Common myeloid progenitor, CD34-positive (primary cell): ENCODE results near the gene AGR2.

Experiments
- CTCF ChIA-PET: fragments of 350-600 bp; sonication (Branson Sonifier 250); formaldehyde crosslinking; loops from one replicate; lab custom pipeline; 2021; ENCODE audit warnings: antibody characterized with exemption; lab: Charles Lee
- POLR2A ChIA-PET: fragments of 350-600 bp; sonication (Branson Sonifier 250); formaldehyde crosslinking; loops from one replicate; lab custom pipeline; 2021; ENCODE audit warnings: antibody characterized with exemption; lab: Charles Lee
- DNase-seq, 3 donors: peaks; one replicate each; pipeline versions ENCODE4 v3.0.0 to v3.0.0-alpha.2; 2013
- H3K27ac ChIP-seq, 2 experiments: 1 replicate in 1 of 2; 2 replicates in 1 of 2; pipeline ENCODE4 v1.7.0; 2013; ENCODE audit warnings: inconsistent platforms in 2 of 2, low read length in 2 of 2, mild to moderate bottlenecking in 2 of 2, low read depth in 1 of 2, moderate library complexity in 1 of 2; ENCODE audit not compliant: severe bottlenecking in 2 of 2, insufficient read depth in 1 of 2, poor library complexity in 1 of 2
- H3K27me3 ChIP-seq, 5 experiments: replicated peaks in 2 of 5; 1 replicate in 3 of 5; 2 replicates in 2 of 5; pipeline versions ENCODE4 v1.6.1 to v1.7.0; 2013; ENCODE audit warnings: low read length in 4 of 5, mild to moderate bottlenecking in 2 of 5, moderate library complexity in 2 of 5, inconsistent platforms in 1 of 5; ENCODE audit not compliant: insufficient read depth in 5 of 5, control insufficient read depth in 4 of 5
- H3K36me3 ChIP-seq, 4 experiments: 1 replicate in 2 of 4; 2 replicates in 2 of 4; pipeline versions ENCODE4 v1.6.1 to v1.7.0; 2013; ENCODE audit warnings: low read length in 3 of 4, control low read depth in 1 of 4, mild to moderate bottlenecking in 1 of 4; ENCODE audit not compliant: control insufficient read depth in 4 of 4, insufficient read depth in 4 of 4
- H3K4me1 ChIP-seq, 4 experiments: 1 replicate in 3 of 4; 2 replicates in 1 of 4; pipeline versions ENCODE4 v1.6.1 to v1.7.1; 2013; ENCODE audit warnings: low read length in 3 of 4, mild to moderate bottlenecking in 3 of 4, control low read depth in 1 of 4, inconsistent platforms in 1 of 4, moderate library complexity in 1 of 4; ENCODE audit not compliant: control insufficient read depth in 4 of 4, insufficient read depth in 4 of 4; ENCODE audit errors: control extremely low read depth in 1 of 4
- H3K4me3 ChIP-seq, 7 experiments: 1 replicate in 4 of 7; 2 replicates in 3 of 7; pipeline versions ENCODE4 v1.5.1 to v1.7.0; 2013; ENCODE audit warnings: mild to moderate bottlenecking in 7 of 7, low read length in 6 of 7, moderate library complexity in 6 of 7, inconsistent platforms in 2 of 7, low read depth in 2 of 7, control low read depth in 1 of 7; ENCODE audit not compliant: insufficient read depth in 4 of 7, control insufficient read depth in 1 of 7; ENCODE audit errors: extremely low read depth in 1 of 7
- H3K9me3 ChIP-seq, 5 experiments: 1 replicate in 4 of 5; 2 replicates in 1 of 5; pipeline versions ENCODE4 v1.6.1 to v1.7.1; 2013; ENCODE audit warnings: low read length in 4 of 5, mild to moderate bottlenecking in 2 of 5, inconsistent platforms in 1 of 5, low read depth in 1 of 5, moderate library complexity in 1 of 5; ENCODE audit not compliant: control insufficient read depth in 4 of 5, insufficient read depth in 2 of 5; ENCODE audit errors: control extremely low read depth in 1 of 5
- WGBS: methylation state at CpG from one replicate; pipeline ENCODE4 v1.1.5; 2013; ENCODE audit not compliant: insufficient coverage; 5-methylcytosine and 5-hydroxymethylcytosine counted together

The AGR2 gene

DNA sequence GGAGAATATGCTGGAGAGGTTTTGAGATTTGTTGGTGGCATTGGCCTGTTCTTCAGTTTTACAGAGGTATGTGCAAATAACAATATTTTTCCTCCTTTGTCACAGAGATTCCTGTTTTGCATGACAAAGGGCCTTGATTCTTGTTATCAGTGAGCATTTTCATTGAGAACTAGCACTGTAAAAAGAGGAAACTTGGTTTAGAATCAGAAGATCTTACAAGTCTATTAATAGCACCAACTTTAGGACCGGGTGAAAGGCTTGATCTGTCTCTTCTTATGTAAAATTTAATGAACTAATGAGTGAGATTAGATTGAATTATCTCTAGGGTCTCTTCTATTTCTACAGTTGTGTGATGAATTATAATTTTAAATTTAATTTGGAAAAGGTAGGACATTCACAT, 25.7 kb downstream of the AGR2 start:
- CTCF ChIA-PET = no interaction called here
- no peak overlapping the region for H3K27ac ChIP-seq
- WGBS = no CpG with 5 or more reads among the region's 1 CpG
- H3K9me3 ChIP-seq = no peaks in the 10 kb centered on the region
- POLR2A ChIA-PET = no interaction called here
- DNase-seq = peak in 2 of 3 donors; percentile 22 to 51
- no peaks in the 10 kb centered on the region for H3K27me3 ChIP-seq
- peaks cover 0 to 11% (median 9%) of the 10 kb centered on the region in 4 experiments for H3K36me3 ChIP-seq
- peaks cover 3 to 15% (median 11%) of the 10 kb centered on the region in 4 experiments for H3K4me1 ChIP-seq
- H3K4me3 ChIP-seq = no peak overlapping the region

DNA sequence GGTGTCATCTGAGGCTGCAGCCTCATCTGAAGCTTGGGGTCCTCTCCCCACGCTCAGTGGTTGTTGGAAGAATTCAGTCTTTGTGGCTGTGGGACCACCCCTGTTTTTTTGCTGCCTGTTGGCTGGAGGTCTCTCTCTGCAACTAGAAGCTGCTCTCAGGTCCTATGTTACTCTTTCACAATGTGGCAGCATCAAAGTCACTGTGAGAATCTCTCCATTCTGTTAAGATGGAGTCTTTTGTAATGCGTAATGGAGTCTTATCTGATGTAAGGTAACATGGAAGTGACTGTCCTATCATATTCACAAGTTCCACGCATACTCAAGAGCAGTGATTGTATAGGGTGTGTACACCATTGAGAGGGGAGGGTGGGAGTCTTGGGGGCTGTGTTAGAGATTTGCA, 26.3 kb downstream of the AGR2 start:
- DNase-seq = no peak
- CTCF ChIA-PET = no interaction called here

DNA sequence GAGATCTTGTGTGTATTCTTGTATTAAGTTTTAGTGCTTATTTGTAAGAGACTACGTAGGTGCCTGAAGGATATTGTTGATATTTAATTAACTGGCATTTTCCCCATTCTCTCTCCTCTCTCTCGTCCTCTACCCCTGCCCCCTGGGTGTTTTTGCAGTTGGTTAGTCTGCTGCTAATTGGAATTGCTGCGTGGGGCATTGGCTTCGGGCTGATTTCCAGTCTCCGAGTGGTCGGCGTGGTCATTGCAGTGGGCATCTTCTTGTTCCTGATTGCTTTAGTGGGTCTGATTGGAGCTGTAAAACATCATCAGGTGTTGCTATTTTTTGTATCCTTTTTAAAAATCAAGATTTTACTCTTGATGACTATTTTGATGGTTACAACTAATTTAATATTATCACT, 28.7 kb downstream of the AGR2 start:
- H3K27me3 ChIP-seq = no peaks in the 10 kb centered on the region
- no peak overlapping the region for H3K4me3 ChIP-seq
- WGBS = 92% methylated on average over 5 of the region's 7 CpGs
- CTCF ChIA-PET = interaction anchor here (0.7 kb wide), 1 partner anchor 82 kb away, joined by 3 read pairs; no protein-coding TSS in a partner anchor
- POLR2A ChIA-PET = no interaction called here
- peaks cover 0 to 2% (median under 1%) of the 10 kb centered on the region in 4 experiments for H3K36me3 ChIP-seq
- no peak overlapping the region for H3K27ac ChIP-seq
- H3K9me3 ChIP-seq = no peaks in the 10 kb centered on the region
- H3K4me1 ChIP-seq = peaks cover 3 to 15% (median 10%) of the 10 kb centered on the region in 4 experiments
- DNase-seq = no peak

More for the DNA sequence above, 26.3 kb downstream of the AGR2 start:
- no peak overlapping the region for H3K27ac ChIP-seq
- no peaks in the 10 kb centered on the region for H3K27me3 ChIP-seq
- no peak overlapping the region for H3K4me3 ChIP-seq
- POLR2A ChIA-PET = interaction anchor here (0.8 kb wide), 1 partner anchor 21 kb away, joined by 4 read pairs; no protein-coding TSS in a partner anchor
- WGBS = 100% methylated on average over 2 of the region's 3 CpGs
- peaks cover 3 to 15% (median 10%) of the 10 kb centered on the region in 4 experiments for H3K4me1 ChIP-seq
- H3K9me3 ChIP-seq = no peaks in the 10 kb centered on the region
- peaks cover 0 to 11% (median 8%) of the 10 kb centered on the region in 4 experiments for H3K36me3 ChIP-seq

DNA sequence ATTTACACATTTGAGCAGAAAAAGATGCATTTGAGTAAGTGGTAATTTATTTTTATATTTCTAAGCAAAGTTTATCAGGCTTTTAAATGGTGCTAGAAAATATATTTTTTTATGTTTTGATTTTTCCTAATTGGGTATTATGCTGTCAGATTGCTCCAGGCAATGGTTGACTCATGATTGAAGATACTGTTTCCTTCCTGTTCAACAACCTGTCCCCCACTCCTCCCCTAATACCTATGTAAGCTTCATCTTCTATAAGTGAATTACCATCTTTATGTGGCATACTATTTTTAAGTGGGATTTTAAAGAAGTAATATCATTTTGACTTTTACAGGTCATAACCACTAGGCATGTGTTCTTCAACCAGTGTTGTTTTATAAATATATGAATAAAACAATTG, 29.8 kb downstream of the AGR2 start:
- no peak overlapping the region for H3K4me3 ChIP-seq
- no peaks in the 10 kb centered on the region for H3K27me3 ChIP-seq
- POLR2A ChIA-PET = no interaction called here
- no peak for DNase-seq
- H3K9me3 ChIP-seq = no peaks in the 10 kb centered on the region
- CTCF ChIA-PET = interaction anchor here (1.4 kb wide), 1 partner anchor 13 kb away, joined by 6 read pairs; no protein-coding TSS in a partner anchor
- no peak overlapping the region for H3K27ac ChIP-seq
- peaks cover 0 to 2% (median under 1%) of the 10 kb centered on the region in 4 experiments for H3K36me3 ChIP-seq
- H3K4me1 ChIP-seq = peaks cover 3 to 17% (median 11%) of the 10 kb centered on the region in 4 experiments

DNA sequence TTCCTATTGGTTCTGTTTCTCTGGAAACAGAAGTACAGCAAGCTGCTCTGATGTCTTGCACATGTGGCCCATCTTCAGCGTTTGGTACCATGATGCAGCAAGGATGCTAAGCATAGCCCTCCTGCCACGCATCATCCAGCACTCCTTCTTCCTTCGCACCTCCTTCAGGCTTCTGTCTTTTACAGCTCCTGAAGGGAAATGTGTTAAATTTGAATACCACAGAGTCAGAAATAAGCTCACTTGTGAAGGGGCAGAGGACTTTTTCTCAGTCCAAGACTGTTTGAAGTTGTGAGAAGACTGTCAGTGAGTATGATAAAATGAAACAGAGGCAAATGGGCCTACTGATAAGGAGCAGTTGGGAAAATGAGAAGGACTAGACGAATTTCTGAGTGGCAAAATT, 30.5 kb downstream of the AGR2 start:
- ChIA-PET POLR2A (no interaction called here), CTCF (interaction anchor here (0.7 to 1.4 kb wide), 2 partner anchors 13 to 23 kb away, joined by 4 to 6 read pairs; no protein-coding TSS in a partner anchor)
- no peak overlapping the region for H3K27ac ChIP-seq
- WGBS = 69% methylated on average over 2 of the region's 4 CpGs
- H3K4me1 ChIP-seq = peaks cover 3 to 17% (median 11%) of the 10 kb centered on the region in 4 experiments
- H3K9me3 ChIP-seq = no peaks in the 10 kb centered on the region
- H3K27me3 ChIP-seq = no peaks in the 10 kb centered on the region
- no peak overlapping the region for H3K4me3 ChIP-seq
- peaks cover 0 to 2% (median under 1%) of the 10 kb centered on the region in 4 experiments for H3K36me3 ChIP-seq
- DNase-seq = no peak

DNA sequence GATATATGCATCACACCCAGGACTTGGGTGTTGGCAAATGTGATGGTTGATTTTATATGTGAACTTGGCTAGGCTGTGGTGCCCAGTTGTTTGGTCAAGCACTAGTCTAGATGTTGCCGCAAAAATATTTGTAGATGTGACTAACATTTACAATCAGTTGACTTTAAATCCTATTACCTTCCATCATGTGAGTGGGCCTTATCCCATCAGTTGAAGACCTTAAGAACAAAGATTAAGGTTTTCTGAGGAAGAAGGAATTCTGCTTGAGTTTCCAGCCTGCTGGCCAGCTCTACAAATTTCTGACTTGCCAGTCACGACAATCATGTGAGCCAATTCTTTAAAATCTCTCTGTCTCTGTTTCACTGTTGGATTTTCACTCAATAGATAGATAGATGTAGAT, 30.9 kb downstream of the AGR2 start:
- CTCF ChIA-PET = interaction anchor here (0.7 to 1.4 kb wide), 2 partner anchors 12 to 23 kb away, joined by 4 to 6 read pairs; no protein-coding TSS in a partner anchor
- POLR2A ChIA-PET = no interaction called here
- DNase-seq = no peak

DNA sequence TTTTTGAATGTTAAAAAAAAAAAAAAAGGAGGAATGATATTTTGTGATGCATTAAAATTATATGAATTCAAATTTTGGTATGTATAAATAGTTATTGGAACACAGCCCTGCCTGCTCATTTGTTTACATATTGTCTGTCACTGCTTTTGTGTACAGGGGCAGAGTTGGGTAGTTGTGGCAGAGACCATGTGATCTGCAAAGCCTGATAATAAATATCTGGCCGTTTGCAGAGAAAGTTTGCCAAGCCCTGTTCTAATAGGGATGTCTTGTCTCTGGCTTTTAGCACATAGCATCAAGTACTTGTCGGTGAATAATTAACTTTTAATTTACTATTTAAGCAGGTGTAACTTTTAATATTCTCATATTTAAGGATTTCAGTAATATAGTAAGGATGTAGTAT, 31.5 kb downstream of the AGR2 start:
- ChIA-PET CTCF (no interaction called here), POLR2A (no interaction called here)
- H3K27me3 ChIP-seq = no peaks in the 10 kb centered on the region
- H3K36me3 ChIP-seq = peaks cover 0 to 2% (median under 1%) of the 10 kb centered on the region in 4 experiments
- H3K4me3 ChIP-seq = no peak overlapping the region
- peaks cover 0 to 2% (median under 1%) of the 10 kb centered on the region in 5 experiments for H3K9me3 ChIP-seq
- H3K27ac ChIP-seq = no peak overlapping the region
- WGBS = no CpG with 5 or more reads among the region's 2 CpGs
- peaks cover 0 to 8% (median 4%) of the 10 kb centered on the region in 4 experiments for H3K4me1 ChIP-seq
- DNase-seq = no peak

More for the DNA sequence above, 30.9 kb downstream of the AGR2 start:
- whole genome bisulfite sequencing = 100% methylated on average over 1 of the region's 2 CpGs
- H3K27ac ChIP-seq = no peak overlapping the region
- peaks cover 0 to 2% (median under 1%) of the 10 kb centered on the region in 4 experiments for H3K36me3 ChIP-seq
- no peaks in the 10 kb centered on the region for H3K9me3 ChIP-seq
- H3K4me3 ChIP-seq = no peak overlapping the region
- peaks cover under 1 to 13% (median 8%) of the 10 kb centered on the region in 4 experiments for H3K4me1 ChIP-seq
- no peaks in the 10 kb centered on the region for H3K27me3 ChIP-seq
